Cardiac septum (tissue), 1 donor: Measurements from ENCODE around the gene CLRN2. TPM values are rescaled to one million over a fixed set of nuclear protein-coding genes. Genes with fewer than 3 reads are reported as not detected.
"Not testable (repeated sequence)": the region's sequence is repeated elsewhere in the genome, so short reads cannot be mapped to it uniquely, and the experiment has no call there.

ENCODE experiments used
- DNase-seq: peaks from one replicate; pipeline ENCODE4 v3.0.0-alpha.2; 2020; ENCODE audit warnings: low spot score
- intact Hi-C: fragments of 100-400 bp; cut with DNase I; formaldehyde crosslinking; loops from one replicate; pipeline ENCODE4 v1.14.0; 2022
- total RNA-seq: library from RNA; stranded (reverse); fragmentation: NEBNext Ultra II Directional; extraction: Animal tissue kit (Norgen Biotek cat#: 25700); gene quantifications from one replicate; pipeline ENCODE4 v1.2.1, GENCODE V29; 2021
- donor health status: DM: no; HTN: no; CAD: no.

CLRN2 gene
- total RNA-seq, 1 donor from 2014 or later, result not detected

GRCh38 chr4:17574206-17574605, 59.2 kb downstream of the CLRN2 start:
- intact Hi-C loops, result no loop called here
- no peak for DNase-seq

DNA sequence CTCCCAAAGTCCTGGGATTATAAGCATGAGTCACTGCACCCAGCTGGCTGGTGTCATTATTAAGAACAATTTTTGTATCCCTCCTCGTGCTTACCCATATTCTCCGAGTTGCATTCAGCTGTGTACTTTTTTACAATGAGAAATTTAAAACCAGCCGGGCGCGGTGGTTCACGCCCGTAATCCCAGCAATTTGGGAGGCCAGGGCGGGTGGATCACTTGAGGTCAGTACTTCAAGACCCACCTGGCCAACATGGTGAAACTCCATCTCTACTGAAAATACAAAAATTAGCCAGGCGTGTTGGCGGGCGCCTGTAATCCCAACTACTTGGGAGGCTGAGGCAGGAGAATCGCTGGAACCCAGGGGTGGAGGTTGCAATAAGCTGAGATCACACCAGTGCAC, 60.2 kb downstream of the CLRN2 start:
- DNase-seq, intact Hi-C loops: not testable (repeated sequence)

Other genes with a start within 250 kb of the CLRN2 start
- 38.2 TPM for gene QDPR, start 3.1 kb upstream of the CLRN2 start, total RNA-seq
- 58.9 TPM for gene LAP3, start 62.0 kb downstream of the CLRN2 start, total RNA-seq
- 21.7 TPM for gene MED28, start 99.5 kb downstream of the CLRN2 start, total RNA-seq